ENCODE measurements around the gene SLC6A7. TPM values are rescaled to one million over a fixed set of nuclear protein-coding genes. Genes with fewer than 3 reads are reported as not detected.
"Not testable (repeated sequence)": the region's sequence is repeated elsewhere in the genome, so short reads cannot be mapped to it uniquely, and the experiment has no call there.

SLC6A7 gene
- total and polyA plus RNA-seq, 7 donors, result 0.46 to 10.8 (median 0.60) TPM; not detected in 4

GRCh38 chr5:150229571-150229970 is 39.7 kb downstream of the SLC6A7 start:
- no peaks in the 10 kb centered on the region for H3K36me3 ChIP-seq
- no peak for DNase-seq
- intact Hi-C loops (cut with DNase I), result no loop called here

GRCh38 chr5:150230842-150231241 is 41.0 kb downstream of the SLC6A7 start:
- H3K4me3 ChIP-seq, result no peak overlapping the region
- no peaks in the 10 kb centered on the region for H3K4me1 ChIP-seq
- H3K27ac ChIP-seq, result no peak overlapping the region
- intact Hi-C loops (cut with DNase I), result no loop called here
- H3K9me3 ChIP-seq, result no peaks in the 10 kb centered on the region
- TF ChIP-seq POLR2A (IDR thresholded peaks at IDR 0.05), result no peak
- no peak for TF ChIP-seq EP300 (IDR thresholded peaks at IDR 0.05)
- TF ChIP-seq CTCF (IDR thresholded peaks at IDR 0.05), result no peak
- TF ChIP-seq POLR2AphosphoS5 (IDR thresholded peaks at IDR 0.05), result no peak
- no peaks in the 10 kb centered on the region for H3K36me3 ChIP-seq
- H3K27me3 ChIP-seq, result no peaks in the 10 kb centered on the region
- 91 to 93% methylated on average over 7 of the region's 7 CpGs for WGBS, 2 donors
- no peak for DNase-seq

More at GRCh38 chr5:150229571-150229970, 39.7 kb downstream of the SLC6A7 start:
- Histone ChIP-seq H3K9me3 (no peaks in the 10 kb centered on the region), H3K4me1 (no peaks in the 10 kb centered on the region), H3K27ac (no peak overlapping the region), H3K4me3 (no peak overlapping the region), H3K27me3 (no peaks in the 10 kb centered on the region)
- 76 to 87% methylated on average over 3 of the region's 3 CpGs for WGBS, 2 donors
- no peak for TF ChIP-seq EP300 (IDR thresholded peaks at IDR 0.05)
- no peak for TF ChIP-seq POLR2A (IDR thresholded peaks at IDR 0.05)
- no peak for TF ChIP-seq CTCF (IDR thresholded peaks at IDR 0.05)
- TF ChIP-seq POLR2AphosphoS5 (IDR thresholded peaks at IDR 0.05), result no peak

- H3K4me1 ChIP-seq; H3K36me3 ChIP-seq; H3K27me3 ChIP-seq; H3K9me3 ChIP-seq; H3K4me3 ChIP-seq; DNase-seq; intact Hi-C loops (cut with DNase I); H3K27ac ChIP-seq: not testable (repeated sequence)
- 83 to 89% methylated on average over 5 of the region's 5 CpGs for WGBS, 2 donors
These were observed 43.8 kb downstream of the SLC6A7 start for GRCh38 chr5:150233706-150234105.

- Histone ChIP-seq H3K4me1 (no peaks in the 10 kb centered on the region), H3K27me3 (no peaks in the 10 kb centered on the region), H3K27ac (no peak overlapping the region), H3K9me3 (no peaks in the 10 kb centered on the region), H3K36me3 (no peaks in the 10 kb centered on the region), H3K4me3 (no peak overlapping the region)
- TF ChIP-seq CTCF (IDR thresholded peaks at IDR 0.05), result no peak
- TF ChIP-seq POLR2A (IDR thresholded peaks at IDR 0.05), result no peak
- no peak for TF ChIP-seq EP300 (IDR thresholded peaks at IDR 0.05)
- no peak for TF ChIP-seq POLR2AphosphoS5 (IDR thresholded peaks at IDR 0.05)
- no peak for DNase-seq
- intact Hi-C loops (cut with DNase I), result no loop called here
- 73 to 80% methylated on average over 5 of the region's 5 CpGs for WGBS, 2 donors
These were observed 45.0 kb downstream of the SLC6A7 start for GRCh38 chr5:150234576-150235499.

- H3K27ac ChIP-seq, result no peak overlapping the region
- DNase-seq, result no peak
- H3K27me3 ChIP-seq, result no peaks in the 10 kb centered on the region
- H3K4me3 ChIP-seq, result no peak overlapping the region
- H3K9me3 ChIP-seq, result no peaks in the 10 kb centered on the region
- 82 to 89% methylated on average over 5 of the region's 5 CpGs for WGBS, 2 donors
- intact Hi-C loops (cut with DNase I), result no loop called here
- H3K4me1 ChIP-seq, result no peaks in the 10 kb centered on the region
- no peak for TF ChIP-seq POLR2A (IDR thresholded peaks at IDR 0.05)
- TF ChIP-seq EP300 (IDR thresholded peaks at IDR 0.05), result no peak
- TF ChIP-seq CTCF (IDR thresholded peaks at IDR 0.05), result no peak
- no peak for TF ChIP-seq POLR2AphosphoS5 (IDR thresholded peaks at IDR 0.05)
- H3K36me3 ChIP-seq, result no peaks in the 10 kb centered on the region
These were observed 45.6 kb downstream of the SLC6A7 start for GRCh38 chr5:150235500-150235854.

All from sigmoid colon (tissue), 7 donors.